Measurements from ENCODE around the gene CDCP1. TPM values are rescaled to one million over a fixed set of nuclear protein-coding genes. Genes with fewer than 3 reads are reported as not detected.

CDCP1 gene
- total RNA-seq, 1 donor, result 14.0 TPM

DNA sequence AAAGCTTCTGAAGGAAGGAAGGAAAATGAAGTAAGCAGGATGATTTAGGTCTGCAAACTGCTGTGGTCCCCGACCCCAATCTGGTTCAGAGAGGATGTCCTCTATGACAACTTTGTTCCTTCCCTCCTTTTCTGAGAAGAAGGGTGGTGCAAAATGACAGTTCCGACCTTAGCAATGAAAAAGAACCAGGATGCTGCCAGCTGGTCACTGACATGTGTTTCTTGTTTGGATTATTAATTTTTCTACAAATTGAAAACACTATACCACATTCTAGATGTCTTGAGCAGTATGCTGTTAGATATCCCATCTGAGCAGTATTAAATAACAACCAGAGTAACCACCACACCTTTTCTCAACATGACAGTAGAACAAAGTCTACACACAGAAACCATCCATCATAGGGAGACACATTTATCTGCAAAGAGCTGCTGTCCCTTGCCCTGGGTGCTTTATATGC, 27.5 kb downstream of the CDCP1 start:
- no peak for DNase-seq (ENCODE audit: low read depth in 2 of 3, low spot score in 2 of 3)

GRCh38 chr3:45116350-45116749, 29.8 kb downstream of the CDCP1 start:
- DNase-seq (ENCODE audit: low read depth in 2 of 3, low spot score in 2 of 3), result no peak

GRCh38 chr3:45113625-45114050, 32.5 kb downstream of the CDCP1 start:
- no peak for DNase-seq (ENCODE audit: low read depth in 2 of 3, low spot score in 2 of 3)

DNA sequence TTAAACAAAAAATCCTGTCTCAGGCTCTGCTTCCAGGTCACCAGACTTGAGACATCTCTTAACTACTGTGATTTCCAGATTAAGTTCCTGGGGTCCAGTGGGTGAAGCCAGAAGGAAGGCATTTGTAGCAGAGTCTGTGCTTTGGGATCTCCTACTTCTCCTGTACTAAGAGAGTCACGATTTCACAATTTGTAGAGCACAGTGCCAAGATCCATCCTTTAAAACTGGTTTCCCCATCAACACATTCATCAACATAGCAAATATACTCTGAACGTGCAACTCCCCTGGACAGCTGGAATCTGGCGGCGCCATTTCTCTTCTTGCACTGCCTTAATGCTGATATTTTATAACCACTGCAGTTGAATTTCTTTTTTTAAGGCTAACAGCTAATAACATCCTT, 33.2 kb downstream of the CDCP1 start:
- DNase-seq (ENCODE audit: low read depth in 2 of 3, low spot score in 2 of 3), result no peak

DNA sequence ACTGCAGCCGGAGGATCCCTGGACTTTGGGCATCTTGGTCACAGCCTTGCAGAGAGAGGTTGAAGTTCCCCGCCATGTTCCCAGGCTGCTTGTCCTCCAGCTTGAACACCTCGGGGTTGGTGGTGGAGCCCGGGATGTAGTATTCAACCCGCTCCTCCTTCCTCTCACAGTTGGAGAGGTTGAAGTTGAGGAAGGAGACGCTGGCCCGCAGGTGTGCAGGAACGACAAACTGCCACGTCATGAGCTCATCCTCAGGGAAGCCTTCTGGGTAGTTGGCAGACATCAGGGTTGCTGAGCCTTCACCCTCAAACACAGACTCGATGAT, 35.7 kb downstream of the CDCP1 start:
- DNase-seq (ENCODE audit: low read depth in 2 of 3, low spot score in 2 of 3), result no peak

DNA sequence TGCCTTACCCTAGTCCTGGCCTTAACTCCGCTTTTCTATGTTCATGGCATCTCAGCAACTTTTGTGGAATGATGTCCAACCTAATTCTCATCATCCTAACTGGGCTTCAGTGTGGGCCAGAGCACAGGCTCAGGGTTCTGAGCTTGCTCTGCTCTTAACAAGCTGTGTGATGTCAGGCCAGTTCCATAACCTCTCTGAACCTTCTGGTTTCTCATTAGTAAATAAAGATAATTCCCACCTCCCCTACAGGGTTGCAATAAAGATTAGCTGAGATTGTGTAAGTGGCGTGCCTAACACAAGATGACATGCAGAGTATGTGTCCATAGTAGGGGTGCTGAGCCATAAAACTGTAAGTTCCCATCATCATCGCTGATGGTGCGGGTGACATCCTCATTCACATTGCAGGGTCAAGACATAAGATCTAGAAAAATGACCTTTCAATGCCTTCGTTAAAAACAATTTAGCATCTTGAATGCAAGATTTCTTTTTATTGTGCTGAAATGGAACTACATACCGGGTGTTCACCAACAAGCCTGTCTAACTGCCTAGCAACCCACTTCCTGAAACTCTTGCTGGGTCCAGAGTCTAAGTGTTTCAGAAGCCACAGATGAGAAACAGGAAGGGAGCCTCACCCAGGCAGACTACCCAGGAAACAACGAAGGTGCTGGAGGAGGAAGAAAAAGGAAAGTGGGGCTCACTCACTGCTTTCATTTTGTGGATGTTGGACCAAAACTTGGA, 36.2 kb downstream of the CDCP1 start:
- DNase-seq (ENCODE audit: low read depth in 2 of 3, low spot score in 2 of 3), result peak in 2 of 3 donors; percentile 54 to 83

- DNase-seq (ENCODE audit: low read depth in 2 of 3, low spot score in 2 of 3), result no peak
Measured at GRCh38 chr3:45106874-45107273, 39.3 kb downstream of the CDCP1 start.

DNA sequence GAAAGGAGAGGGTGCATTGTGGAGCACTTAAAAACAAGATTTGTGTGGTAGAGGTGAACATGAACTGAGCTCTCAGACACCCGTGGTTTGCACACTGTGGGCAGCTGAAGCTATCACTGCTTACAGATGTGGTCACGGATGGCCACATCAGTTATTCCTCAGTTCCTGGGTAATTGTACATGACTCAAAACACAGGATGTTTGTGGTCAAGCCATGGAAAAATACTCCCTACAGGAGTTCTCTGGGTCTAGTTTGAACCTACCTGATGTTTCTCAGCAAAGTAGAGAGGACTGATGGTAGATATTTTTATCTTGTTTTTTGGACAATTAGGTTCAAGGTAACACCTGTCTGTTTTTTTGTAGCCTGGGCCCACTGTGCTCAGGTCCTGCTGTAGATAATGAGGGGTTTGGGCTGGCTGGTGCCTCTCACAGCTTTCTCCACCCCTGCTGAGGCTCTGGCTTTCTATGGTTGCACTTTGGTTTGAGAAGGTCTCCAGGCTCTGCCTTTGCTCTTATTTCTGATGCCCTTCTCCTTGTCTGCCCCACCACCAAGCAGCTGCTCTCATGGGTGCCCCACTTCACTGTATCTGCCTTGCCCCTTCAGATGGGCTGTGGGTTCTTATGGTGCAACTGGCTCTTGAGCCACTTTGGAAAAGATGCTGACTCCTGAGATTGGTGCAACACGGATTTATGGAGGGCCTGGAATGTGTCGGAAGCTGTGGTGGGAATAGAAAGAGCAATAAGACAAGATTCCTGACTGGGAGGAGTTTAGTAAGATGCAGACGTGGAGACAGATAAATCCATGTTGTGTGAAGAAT, 40.1 kb downstream of the CDCP1 start:
- DNase-seq (ENCODE audit: low read depth in 2 of 3, low spot score in 2 of 3), result peak in 2 of 3 donors; percentile 21 to 25

DNA sequence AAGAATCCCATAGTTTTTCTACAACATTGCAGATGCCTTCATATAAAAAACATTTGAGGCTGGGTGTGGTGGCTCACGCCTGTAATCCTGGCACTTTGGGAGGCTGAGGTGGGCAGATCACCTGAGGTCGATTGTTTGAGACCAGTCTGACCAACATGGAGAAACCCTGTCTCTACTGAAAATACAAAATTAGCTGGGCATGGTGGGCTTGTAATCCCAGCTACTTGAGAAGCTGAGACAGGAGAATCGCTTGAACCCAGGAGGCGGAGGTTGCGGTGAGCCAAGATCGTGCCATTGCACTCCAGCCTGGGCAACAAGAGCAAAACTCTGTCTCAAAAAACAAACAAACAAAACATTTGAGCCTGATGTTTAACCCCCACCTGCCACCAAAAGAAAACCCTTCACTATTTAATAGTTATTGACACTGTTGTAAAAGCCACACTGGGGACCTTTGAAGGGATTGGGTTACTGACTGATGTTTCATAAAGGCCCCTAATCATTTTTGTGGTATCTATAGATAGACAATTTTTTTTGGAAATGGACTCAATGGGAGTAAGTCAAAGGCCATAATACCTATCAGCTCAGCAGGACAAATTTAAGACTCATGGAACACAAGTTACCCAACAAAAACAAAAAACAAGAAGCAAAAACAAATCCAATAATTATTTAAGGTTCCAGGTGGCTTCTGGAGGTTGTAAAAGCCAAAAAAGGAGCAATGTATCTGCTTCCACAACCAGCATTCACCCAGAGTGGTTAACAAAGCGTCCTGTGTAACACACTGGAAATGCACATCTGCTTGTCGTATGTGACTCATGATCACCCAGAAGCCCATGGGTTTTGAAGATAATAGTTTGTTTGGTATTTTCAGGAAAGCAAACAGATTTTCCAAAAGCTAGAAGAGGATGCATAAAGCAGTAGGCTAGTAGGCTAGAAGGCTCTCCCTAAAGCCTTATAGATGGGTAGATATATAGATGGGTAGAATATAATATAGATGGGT, 41.2 kb downstream of the CDCP1 start:
- DNase-seq (ENCODE audit: low read depth in 2 of 3, low spot score in 2 of 3), result no peak

DNA sequence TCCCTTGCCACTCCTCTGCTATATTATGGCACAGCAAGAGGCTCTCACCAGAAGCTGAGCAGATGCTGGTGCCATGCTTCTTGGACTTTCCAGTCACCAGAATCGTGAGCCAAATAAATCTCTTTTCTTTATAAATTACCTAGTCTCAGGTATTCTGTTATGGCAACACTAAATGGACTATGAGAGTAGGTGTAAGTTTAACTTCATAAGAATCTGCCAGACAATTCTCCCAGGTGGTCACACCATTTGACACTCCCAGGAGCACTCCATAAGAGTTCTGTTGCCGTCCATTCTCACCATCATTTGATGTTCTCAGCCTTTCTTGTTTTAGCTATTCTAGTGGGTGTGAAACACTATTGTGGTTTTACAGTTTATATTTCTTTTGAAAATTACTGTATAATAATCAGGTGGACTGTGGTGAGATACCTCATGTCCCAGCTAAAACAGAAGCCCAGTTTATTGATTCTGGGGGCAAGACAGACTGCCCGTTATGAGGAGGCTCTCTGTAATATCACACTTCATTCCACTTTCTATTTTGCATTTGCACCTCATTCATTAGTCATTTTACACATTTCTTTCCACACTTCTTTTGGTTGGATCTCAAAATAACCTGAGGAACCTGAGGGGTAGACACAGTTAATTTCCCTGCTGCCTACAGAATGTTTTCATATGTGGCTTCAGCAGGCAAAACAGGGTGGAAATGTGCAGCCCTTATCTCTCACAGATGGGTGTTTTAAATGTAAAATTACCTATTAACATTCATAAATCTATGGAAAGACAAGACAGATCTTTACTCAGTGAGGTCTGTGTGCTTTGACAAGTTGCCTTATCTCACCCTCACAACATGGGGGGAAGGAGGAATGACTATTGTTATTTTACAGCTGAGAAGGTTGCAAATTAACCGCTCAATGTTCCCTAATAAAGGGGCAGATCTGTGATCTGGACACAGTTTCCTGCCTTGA, 42.1 kb downstream of the CDCP1 start:
- no peak for DNase-seq (ENCODE audit: low read depth in 2 of 3, low spot score in 2 of 3)

DNA sequence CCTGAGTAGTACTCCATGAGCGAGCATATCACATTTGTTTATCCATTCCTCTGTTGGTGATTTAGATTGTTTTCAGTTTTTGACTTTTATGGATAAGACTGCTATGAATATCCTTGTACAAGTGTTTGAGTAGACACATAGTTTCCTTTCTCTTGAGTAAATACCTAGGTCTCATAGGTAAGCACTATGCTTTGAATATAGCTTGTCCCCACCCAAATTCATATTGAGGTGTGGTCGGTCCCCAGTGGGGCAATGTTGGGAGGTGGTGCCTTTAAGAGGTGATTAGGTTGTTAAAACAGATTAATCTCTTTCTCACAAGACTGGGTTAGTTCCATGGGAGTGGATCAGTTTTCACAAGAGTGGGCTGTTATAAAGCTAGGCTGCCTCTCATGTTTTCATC, 42.8 kb downstream of the CDCP1 start:
- no peak for DNase-seq (ENCODE audit: low read depth in 2 of 3, low spot score in 2 of 3)

DNA sequence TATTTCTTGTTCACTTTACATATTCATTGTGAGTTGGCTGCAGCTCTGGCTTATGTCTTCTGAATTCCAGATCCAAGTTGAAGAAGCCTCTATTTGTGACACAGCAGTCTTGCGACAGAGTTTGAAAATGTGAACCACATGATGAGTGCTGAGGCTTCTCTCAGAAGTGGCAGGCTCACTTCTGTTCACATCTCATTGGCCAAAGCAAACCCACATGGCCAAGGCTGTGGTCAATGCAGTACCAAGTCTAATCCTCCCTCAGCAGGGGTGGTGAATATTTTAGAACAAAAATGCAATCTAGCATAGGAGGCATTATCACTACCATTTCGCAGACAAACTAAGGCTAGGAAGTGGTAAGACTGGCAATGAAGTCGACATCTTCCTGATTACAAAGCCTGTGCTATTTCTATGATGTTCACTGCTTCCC, 45.2 kb downstream of the CDCP1 start:
- DNase-seq (ENCODE audit: low read depth in 2 of 3, low spot score in 2 of 3), result no peak

GRCh38 chr3:45098310-45098709, 47.9 kb downstream of the CDCP1 start:
- no peak for DNase-seq (ENCODE audit: low read depth in 2 of 3, low spot score in 2 of 3)

- DNase-seq (ENCODE audit: low read depth in 2 of 3, low spot score in 2 of 3), result no peak
Measured at GRCh38 chr3:45097296-45097883, 48.8 kb downstream of the CDCP1 start.

GRCh38 chr3:45095916-45096526, 50.2 kb downstream of the CDCP1 start:
- no peak for DNase-seq (ENCODE audit: low read depth in 2 of 3, low spot score in 2 of 3)

- DNase-seq (ENCODE audit: low read depth in 2 of 3, low spot score in 2 of 3), result no peak
Measured at GRCh38 chr3:45093176-45093575, 53.0 kb downstream of the CDCP1 start.

GRCh38 chr3:45092132-45093031, 53.8 kb downstream of the CDCP1 start:
- no peak for DNase-seq (ENCODE audit: low read depth in 2 of 3, low spot score in 2 of 3)

DNA sequence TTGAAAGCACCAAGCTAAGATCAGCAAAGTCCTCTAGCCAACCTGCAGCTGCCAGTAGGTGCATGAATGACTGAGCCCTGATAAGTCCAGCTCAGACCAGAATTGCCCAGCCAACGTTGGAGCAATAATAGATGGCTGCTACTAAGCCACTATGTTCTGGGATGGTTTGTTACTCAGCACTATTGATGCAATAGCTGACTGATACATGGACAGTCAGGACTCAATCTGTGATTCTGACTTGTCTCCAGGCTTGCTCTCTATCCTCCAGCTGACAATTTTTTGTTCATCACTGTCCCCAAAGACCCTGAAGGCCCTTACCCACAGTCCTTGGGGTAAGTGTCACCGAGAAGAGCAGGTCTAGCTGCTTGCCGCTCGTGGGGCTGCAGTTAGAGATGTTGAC, 55.3 kb downstream of the CDCP1 start:
- DNase-seq (ENCODE audit: low read depth in 2 of 3, low spot score in 2 of 3), result no peak
